Hippocampal formation (tissue), 2 donors: ENCODE data around the gene HIVEP3.
A peak's percentile ranks its signal among the peaks of the same experiment; 100 is the strongest.

ENCODE experiments used
- DNase-seq, 2 donors: peaks; one replicate each; lab custom pipeline; 2025; lab: John Stamatoyannopoulos, UW

HIVEP3 gene

DNA sequence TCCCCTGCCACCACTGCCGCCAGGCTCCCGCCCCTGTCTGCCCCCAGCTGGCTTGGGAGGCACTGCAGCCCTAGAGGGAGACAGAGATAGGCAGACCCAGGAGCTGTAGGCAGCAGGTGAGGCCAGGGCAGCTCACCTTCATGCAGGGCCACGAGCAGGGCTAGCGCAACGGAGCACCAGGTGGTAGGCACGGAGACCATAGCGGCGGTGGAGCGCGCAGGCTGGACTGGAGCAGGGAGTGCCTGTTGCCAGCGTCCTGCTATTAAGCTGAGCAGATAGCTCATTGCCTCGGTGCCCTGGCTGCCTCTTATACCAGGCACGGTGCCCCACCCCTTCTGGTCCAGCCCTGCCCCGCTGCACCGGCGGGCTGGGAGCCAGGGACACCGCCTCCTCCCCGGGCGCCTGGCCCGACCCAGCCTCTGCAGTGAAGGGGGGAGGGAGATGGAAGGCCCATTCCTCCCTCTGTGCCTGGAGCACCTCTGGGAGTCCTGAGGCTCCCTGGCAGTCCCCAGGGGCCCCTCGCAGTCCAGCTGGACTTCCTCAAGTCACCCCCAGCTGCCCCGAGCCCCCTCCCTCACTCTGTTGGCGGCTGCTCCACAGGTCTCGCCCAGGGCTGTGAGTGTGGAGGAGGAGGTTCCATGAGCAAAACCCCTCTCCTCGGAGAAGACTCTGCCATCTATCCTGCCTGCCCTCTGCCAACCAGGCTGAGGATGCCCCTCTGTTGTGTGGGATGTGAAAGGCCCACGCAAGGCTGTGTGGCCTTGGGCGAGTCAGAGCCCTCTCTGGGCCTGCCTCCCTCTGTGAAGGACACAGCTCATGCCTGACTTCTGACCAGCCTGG is 434.1 kb downstream of the HIVEP3 start, which contains the start of gene EDN2:
Gene EDN2, minus strand, starts transcription at position 282 of the 840 bp plus-strand sequence. Its CDS starts 82 bp downstream, at position 200.
- no peak for DNase-seq

DNA sequence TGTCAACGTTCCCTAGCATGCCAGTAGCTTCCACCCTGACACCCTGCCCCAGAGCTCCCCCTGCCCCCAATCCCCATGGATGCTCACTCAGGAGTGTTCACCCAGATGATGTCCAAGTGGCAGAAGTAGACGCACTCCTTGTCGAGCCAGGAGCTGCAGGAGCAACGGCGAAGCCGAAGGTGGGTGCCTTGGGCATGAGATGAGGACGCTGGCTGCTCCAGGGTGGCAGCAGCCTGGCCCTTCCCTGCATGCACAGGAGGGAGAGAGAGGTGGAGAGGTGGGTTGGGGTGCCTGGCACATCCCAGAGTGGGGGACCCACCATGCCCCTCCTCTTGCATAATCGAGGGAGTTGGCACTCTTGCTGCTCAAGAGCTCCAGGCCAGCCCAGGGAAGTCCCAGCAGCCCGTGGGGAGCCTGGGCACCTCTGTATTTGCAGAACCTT is 434.7 kb downstream of the HIVEP3 start:
- no peak for DNase-seq

DNA sequence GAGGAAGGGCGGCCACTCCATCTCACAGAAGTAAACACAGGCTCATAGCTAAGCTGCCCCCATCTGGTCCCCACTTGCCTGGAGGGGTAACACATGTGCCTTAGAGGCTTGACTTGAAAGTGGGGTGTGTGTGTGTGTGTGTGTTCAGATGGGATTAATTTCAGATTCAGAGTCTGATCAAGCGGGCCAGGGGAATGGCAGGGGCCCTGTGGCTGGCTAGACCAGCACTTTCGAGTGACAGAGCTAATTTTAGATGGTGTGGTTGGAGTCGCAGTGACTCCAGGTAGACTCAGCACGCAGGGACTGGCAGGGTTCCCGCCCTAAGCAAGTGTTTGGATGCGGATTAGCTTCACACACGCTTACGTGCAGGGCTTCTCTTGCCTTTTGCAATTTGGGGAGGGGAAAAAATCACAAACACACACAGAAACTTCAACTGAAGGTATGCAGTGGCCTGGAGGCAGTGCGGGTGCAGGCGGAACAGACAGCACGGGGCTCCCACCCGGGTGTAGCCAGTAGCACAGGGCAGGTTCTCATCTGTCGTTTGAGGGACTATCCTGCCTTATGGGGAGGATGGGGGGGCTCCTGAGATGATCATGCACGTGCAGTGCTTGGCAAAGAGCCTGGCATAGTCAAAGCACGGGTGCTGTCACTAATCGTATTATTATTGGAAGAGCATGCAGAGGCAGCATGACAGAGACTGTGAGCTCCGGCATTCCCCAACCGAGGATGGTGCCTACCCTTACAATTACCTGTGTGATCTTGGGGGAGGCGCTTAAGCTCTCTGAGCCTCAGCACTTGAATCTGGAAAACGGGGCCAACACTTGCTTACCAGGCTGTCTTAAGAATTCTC is 435.5 kb downstream of the HIVEP3 start:
- no peak for DNase-seq

DNA sequence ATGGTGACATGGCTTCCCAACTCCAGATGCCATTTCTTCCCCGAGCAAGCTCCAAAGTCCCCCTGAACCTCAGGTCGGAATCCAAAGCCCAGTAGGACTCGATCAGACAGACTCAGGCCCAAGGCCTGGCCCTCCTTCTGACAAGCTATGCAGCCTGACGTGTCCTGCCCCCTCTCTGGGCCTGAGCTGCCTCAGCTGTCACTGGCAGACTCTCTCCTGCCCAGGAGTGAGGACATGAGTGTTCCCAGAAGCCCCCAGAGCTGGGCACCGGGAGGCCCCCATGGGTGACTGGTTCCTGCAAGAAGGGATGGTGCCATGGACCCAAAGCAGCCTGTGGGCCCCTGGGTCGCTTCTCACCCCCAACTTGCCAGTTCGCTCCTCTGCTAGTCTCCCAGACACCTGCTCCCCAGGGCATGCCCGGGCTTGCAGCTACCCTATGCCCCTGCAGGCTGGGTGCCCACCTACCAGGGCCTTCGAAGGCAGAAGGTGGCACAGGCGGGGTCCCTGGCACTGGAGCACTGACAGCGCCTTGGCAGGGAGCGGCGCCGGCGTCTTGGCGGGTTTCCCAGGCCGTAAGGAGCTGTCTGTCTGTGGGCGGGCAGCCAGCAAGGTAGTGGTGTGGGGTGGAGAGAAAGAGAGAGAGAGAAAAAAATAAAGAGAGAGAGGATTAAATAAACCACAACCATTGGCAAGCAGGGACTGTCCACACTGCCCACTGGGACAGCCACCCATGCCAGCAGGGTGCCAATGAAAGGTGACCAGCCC is 436.5 kb downstream of the HIVEP3 start:
- DNase-seq, result no peak

DNA sequence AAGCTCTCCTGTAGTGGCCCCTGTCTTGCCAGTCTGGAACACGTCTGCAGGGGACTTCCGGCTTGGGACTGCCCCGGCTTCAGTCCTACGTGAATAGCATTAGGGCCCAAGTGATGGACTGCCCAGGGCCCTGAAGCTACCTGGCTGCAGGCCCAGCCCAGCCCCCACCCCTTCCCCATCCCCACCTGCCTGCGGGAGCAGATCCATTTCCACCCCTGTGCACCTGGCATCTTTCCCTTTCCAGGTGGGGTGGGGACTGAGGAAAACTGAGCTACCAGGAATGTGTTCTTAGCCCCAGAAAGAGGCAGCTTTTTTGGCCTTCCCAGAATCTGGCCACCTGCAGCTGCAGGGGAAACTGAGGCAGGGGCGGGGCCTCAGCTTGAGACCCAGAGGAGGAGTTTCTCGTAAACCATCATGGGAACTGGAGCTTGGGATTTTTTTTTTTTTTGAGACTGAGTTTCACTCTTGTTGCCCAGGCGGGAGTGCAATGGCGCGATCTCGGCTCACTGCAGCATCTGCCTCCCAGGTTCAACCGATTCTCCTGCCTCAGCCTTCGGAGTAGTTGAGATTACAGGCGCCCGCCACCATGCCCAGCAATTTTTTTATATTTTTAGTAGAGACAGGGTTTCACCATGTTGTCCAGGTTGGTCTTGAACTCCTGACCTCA is 437.5 kb downstream of the HIVEP3 start:
- no peak for DNase-seq

DNA sequence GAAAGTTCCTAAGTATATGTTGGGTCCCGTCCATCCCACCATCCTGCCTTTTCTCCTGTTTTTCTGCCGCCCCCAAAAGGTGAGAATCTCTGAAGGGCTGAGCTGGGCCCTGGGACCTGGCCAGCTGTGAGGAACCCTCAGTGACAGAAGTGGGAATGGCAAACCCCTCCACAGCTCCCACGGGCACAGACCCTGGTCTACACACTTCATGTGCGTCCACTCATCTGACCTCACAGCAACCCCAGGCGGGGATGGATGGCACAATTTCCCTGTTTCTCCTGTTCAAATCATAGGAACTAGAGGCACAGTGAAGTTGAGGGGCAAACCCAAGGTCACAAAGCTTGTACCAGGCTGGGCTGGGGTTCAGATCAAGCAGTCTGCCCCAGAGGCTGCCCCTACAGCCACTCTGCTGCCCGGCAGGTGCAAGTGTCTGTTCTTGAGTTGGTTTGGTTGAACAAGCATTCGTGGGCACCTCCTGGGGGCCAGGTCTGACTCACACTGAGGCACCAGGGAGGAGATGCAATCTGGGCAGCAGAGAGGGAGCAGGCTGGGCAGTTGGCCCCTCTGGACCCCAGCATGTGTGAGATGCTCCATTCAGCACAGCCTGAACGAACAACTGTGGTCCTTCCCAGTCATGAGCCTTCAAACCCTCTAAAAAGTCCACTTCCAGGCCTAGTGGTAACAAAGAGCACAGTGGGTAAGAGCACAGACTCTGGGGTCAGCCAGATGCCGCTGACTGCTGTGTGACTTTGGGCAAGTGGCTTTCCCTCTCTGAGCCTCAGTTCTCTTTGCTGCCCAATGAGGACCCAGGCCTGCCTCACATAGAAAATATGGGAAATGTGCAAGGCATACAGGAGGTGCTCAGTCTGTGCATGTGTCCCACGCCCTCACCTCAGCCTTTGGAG is 438.3 kb downstream of the HIVEP3 start:
- DNase-seq, result no peak

DNA sequence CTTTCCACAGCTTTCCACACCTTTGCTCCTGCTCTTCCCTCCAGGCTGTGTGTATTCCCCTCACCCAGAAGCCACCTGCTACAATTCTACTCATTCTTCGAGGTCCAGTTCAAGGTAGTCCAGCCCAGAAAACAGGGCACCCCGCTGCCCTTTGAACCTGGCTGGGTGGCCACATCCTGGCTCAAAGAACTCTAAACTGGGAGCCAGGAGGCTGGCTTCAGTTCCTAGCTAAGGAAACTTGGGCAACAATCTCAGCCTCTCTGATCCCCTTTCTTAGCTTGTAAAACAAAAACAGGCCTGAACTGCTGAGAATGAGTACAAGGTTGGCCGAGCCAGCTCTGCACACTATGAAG is 438.9 kb downstream of the HIVEP3 start:
- no peak for DNase-seq

DNA sequence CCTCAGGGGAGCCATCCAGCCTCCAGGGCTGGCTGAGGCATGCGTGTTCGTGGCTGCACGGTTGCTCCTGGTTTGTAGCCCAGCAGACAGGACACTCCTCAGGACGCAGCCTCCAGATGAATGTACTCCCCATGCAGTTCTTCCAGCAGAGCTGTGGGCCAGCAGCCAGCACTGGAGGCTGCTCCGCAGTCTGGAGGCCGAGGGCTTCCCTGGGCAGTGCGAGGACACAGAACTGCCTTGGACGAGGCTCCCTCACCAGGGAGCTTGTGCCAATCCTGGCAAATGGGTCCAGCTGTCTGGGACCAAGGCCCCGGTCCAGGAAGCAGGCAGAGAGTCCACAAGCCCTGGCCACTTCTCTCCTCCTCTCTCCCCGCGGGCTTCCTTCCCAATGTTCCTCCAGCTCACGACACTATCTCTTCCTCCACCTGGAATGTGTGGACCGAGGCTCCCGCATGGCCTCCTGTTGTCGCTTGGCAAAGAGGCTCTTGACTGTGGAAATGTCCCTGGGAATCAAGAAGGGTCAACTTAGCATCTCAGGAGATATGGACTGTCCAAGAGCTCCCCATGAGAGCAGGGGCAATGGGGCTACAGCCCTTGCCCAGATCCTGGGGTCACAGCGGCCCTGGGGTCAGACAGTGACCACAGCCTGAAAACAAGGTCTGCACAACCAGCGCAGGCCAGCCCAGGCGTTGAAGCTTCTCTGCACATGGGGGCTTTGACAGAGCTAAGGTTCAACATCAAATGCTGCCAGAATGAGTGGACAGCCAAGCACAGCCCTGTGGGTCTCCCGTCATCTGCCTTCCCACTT is 439.5 kb downstream of the HIVEP3 start:
- DNase-seq, result peak in 1 of 2 donors; percentile 52

DNA sequence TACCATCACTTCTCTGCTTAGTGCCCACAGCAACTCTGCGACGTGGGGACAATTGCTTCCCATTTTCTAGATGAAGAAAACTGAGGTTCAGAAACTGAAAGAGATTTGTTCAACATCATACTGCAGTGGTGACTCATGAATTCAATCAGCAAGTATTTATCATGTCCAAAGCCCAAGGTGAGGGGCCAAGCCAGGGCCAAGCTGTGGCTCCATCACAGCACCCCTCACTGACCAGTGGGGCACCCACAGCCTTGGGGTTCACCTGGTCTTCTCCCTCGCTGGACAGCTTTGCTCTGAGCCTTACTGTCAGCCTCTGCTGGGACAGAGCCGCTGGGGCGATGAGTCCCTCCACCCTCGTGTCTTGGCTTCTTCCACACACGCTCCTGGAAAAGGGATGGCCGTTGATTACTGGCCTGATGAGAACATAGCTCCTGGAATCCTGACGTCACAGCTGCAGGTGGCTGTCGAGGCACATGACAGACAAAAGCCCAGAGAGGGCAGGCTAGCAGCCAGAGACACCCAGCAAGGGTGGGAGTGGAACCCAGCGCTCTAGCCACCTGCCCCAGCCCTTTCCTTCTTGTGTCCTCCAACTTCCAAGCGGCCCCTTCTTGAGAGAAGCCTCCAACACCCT is 440.5 kb downstream of the HIVEP3 start:
- no peak for DNase-seq

DNA sequence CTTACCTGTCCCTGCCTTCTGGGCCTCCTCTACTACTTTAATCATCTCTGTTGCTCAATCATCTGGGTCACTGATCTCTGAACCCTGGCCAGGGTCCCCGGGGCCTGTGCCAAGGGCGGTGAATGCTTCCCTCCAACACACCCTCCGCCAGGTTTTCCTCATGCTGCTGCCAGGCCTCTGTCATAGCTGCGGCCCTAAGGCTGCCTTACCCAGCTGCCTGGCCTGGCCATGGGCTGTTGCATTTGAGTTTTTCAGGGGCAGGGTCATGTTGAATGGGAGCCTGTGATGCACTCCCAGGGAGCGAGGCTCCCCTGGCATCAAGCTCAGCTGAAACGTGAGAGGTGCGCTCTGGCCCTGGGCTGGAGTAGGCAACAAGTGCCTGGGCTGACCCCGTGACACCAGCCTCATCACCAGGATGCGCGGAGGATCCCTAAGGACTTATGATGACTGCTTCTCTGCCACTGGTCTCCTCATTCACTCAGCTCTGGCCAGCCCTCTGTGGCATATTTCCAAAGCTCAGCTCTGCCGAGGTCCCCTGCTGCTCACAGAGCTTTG is 441.8 kb downstream of the HIVEP3 start:
- DNase-seq, result no peak

DNA sequence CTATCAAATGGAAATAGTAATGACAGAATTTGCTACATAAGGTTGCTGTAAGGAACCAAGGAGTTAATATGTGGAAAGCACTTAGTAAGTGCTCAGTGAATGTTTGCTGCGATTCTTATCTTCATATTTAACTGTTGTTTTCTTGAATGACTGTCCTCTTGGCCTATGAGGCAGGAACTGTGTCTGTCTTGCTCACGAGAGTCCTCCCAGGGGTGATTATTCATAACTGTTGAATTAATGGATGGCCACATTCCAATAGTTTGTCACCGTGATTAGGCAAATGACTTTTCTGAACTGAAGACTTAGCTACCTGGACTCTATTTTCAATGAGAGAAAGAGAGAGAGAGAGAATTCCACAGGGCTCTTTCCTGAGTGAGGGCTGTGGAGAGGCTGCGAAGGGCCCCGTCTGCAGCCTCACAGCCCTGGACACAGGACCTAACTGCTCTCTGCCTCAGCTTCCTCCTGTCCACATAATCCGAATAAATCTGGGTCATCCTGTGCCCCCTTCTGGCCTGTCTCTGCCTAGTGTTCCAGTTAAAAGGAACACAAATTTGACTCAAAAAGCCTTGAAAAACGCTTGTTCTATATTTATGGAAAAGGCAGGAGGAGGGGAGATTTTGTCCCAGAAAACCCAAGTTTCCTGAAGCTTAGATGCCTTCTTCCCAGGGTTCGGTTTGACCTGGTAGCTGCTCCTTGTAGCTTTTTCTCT is 442.7 kb downstream of the HIVEP3 start:
- DNase-seq, result no peak

DNA sequence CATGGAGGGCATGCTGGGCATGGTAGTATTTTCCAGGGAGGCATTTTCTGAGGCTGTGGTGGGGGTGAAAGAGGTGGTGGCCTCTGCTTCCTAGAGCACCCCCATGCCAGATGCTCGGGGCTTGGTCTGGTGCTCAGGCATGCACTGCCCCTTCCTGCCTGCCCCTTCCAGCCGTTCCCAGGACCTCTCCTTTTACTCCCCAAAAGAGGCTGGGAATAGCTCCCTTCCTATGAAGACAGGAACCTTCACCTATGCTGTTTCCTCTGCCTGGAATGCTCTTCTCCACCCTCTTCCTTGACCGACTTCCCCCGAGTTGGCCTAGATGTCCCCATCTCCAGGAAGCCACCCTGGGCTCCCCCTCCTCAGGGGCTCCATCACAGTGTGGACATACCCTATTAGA is 443.4 kb downstream of the HIVEP3 start:
- no peak for DNase-seq

DNA sequence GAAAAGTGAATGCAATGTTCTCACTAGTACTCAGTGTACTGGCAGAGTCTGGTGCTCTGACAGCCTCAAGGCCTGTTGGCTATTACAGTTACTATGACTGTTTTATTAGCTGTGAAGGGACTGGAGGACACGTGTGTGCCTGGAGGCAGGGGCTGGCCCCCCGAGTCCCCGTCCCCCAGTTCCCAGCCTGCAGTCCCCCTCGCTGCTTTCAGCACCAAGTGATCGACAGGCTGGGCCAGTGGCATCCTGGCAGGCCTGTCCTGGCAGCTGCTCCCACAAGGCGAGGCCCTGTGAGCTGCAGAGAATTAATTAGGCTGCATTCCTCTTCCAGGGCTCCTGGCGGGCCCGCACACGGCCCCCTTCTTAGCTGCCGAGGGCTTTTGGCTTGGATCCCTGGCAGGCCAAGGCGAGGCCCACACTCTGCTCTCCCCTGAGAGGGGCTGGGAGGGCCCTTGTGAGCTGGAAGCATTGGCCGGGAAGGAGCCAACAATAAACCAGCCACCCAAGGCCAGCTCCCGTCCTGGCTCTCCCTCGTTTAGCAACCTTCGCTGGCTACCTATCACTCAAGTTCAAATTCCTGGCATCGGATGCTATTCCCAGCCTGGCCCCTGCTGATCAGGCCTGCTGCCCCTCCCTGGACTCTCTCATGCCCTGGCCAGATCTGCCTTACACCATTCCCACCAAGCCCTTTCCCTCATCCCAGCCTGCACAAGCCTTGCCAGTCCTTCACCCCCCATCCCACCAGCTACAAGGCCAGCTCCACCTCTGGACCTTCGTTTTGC is 444.0 kb downstream of the HIVEP3 start:
- DNase-seq, result peak in 1 of 2 donors; percentile 29

DNA sequence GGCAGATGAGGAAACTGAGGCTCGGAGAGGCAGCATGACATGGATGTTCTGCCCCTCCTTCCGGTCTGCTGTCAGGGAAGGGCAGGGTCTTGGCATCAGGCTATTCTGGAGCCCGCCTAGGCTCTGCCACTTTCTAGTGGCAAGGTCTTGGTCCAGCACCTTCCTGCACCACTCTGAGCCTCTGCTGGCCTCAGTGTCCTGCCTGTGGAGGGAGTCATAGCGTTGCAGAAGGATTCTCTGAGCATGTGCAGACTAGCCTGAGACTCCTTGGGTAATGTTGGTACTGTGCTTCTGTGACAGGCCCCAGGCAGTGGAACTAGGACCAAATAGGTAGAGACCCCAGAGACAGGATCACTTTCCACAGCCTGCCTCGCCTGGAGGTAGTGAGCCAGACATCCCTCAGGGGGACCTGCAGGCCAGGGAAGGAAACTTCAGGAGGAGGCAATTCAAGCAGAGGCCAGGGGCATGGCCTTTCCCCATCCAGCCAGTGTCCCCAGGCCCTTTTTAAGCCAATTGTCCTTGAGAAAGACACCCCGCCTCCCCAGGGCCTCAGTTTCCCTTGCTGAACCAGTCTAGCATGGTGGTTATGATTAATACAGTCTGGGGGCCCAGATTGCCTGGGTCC is 444.9 kb downstream of the HIVEP3 start:
- DNase-seq, result no peak

DNA sequence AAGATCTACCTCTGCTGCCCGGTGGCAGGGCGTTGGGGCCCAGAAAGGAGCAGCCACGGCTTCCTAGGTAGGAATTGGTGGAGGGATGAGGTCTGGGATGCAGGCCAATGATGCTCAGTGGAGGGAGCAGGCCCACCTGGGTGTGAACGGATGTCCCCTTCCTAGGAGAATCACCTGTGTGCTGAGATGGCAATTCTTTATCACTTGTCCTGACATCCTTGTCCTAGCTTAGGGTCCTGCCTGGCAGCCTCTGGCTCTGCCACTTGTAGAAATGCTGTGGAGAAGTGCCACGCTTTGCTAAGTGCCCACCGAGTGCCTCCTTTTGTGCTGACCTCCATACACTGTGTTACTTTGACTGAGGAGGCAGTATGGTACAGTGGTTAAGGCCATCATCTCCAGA is 447.1 kb downstream of the HIVEP3 start:
- no peak for DNase-seq

DNA sequence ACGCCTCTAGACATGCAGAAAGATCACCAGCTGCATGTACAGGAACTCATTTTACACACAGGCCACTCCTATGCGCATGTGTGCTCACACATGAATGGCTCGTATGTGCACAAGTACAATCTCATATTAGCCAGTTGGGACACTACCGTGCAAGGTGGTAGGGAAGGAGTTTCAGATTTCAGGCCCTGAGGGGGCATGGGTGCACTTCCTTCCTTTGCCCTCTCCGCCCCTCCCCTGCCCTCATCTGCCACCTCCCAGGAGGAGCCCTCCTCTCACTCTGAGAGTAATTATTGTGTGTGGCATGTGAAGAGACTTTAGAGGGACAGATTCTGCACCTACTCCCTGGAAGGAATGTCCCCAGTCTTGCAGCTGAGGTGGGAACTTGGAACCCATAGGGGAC is 449.0 kb downstream of the HIVEP3 start:
- no peak for DNase-seq
